ENCODE measurements around the gene CCDC83. TPM values are rescaled to one million over a fixed set of nuclear protein-coding genes. Genes with fewer than 3 reads are reported as not detected.

Gene CCDC83
- total RNA-seq, 1 donor from 2014 or later = not detected

DNA sequence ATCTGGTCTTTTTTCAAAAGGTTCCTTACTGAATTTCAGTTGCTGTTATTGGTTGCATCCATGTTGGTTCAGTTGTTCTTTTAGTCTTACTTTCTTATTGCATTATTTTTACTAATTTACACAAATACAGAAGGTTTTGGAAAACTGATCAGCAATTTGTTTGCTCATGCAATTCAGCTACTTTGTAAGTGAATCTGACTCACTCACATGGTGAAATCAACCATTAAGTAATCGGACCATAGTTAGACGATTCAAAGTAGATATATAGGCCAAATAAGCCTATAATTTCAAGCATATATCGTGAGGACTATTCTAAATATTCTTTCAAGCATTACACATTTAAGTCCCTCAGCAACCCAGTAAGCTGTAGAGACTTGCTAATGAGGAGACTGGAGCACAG, 41.7 kb downstream of the CCDC83 start:
- TF ChIP-seq CTCF (IDR thresholded peaks at IDR 0.05; ENCODE audit: insufficient read depth, low read length, severe bottlenecking) = no peak
- FAIRE-seq (no peak), DNase-seq (ENCODE audit: low read depth) (peak; percentile 60)
- no peaks in the 10 kb centered on the region for H3K36me3 ChIP-seq (ENCODE audit: control insufficient read depth, insufficient read depth, low read length)
- no peaks in the 10 kb centered on the region for H3K27me3 ChIP-seq (ENCODE audit: control insufficient read depth, insufficient read depth, low read length)
- no peak overlapping the region for H3K4me3 ChIP-seq (ENCODE audit: low read depth, low read length)

DNA sequence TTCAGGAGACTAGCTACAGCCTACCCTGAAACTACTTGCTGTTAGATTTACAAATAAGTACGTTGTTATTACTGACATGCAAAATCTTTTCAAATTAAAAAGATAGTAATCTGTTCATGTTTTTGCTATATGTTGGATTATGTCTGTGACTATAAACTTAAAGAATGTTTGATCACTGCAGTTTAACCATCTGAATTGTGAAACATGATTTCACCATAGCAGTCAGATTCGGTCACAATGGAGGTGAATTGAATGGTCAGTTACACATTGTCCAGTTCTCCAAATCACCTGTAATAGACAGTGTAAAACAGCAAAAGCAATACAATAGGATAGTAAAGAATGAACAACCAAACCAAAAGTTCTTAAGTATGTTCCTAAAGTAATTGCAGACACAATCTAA, 43.3 kb downstream of the CCDC83 start:
- no peak for TF ChIP-seq CTCF (IDR thresholded peaks at IDR 0.05; ENCODE audit: insufficient read depth, low read length, severe bottlenecking)
- DNase-seq (ENCODE audit: low read depth) = no peak
- FAIRE-seq = no peak
- Histone ChIP-seq H3K36me3 (ENCODE audit: control insufficient read depth, insufficient read depth, low read length) (no peaks in the 10 kb centered on the region), H3K27me3 (ENCODE audit: control insufficient read depth, insufficient read depth, low read length) (no peaks in the 10 kb centered on the region), H3K4me3 (ENCODE audit: low read depth, low read length) (no peak overlapping the region)

- no peaks in the 10 kb centered on the region for H3K27me3 ChIP-seq (ENCODE audit: control insufficient read depth, insufficient read depth, low read length)
- H3K36me3 ChIP-seq (ENCODE audit: control insufficient read depth, insufficient read depth, low read length) = no peaks in the 10 kb centered on the region
- DNase-seq (ENCODE audit: low read depth) (no peak), FAIRE-seq (no peak)
- H3K4me3 ChIP-seq (ENCODE audit: low read depth, low read length) = no peak overlapping the region
- no peak for TF ChIP-seq CTCF (IDR thresholded peaks at IDR 0.05; ENCODE audit: insufficient read depth, low read length, severe bottlenecking)
Measured at GRCh38 chr11:85902353-85902752, 47.2 kb downstream of the CCDC83 start.

- DNase-seq (ENCODE audit: low read depth) (no peak), FAIRE-seq (no peak)
- Histone ChIP-seq H3K27me3 (ENCODE audit: control insufficient read depth, insufficient read depth, low read length) (no peaks in the 10 kb centered on the region), H3K4me3 (ENCODE audit: low read depth, low read length) (no peak overlapping the region), H3K36me3 (ENCODE audit: control insufficient read depth, insufficient read depth, low read length) (no peaks in the 10 kb centered on the region)
- no peak for TF ChIP-seq CTCF (IDR thresholded peaks at IDR 0.05; ENCODE audit: insufficient read depth, low read length, severe bottlenecking)
Measured at GRCh38 chr11:85903406-85903805, 48.2 kb downstream of the CCDC83 start.

DNA sequence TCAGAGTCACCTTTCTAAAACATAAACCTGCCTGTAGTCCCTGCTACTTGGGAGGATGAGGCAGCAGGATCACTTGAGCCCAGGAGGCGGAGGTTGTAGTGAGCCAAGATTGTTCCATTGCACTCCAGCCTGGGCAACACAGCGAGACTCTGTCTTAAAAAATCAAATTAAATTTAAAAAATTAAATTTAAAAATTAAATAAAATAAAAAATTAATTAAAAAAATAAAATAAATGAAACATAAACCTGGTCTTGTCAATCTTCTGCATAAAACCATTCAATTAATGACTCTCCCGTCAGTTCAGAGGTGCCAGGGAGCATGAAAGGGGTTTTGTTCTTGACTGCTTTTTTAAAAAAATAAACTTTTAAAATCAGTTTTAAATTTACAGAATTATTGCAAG, 48.6 kb downstream of the CCDC83 start:
- no peaks in the 10 kb centered on the region for H3K27me3 ChIP-seq (ENCODE audit: control insufficient read depth, insufficient read depth, low read length)
- DNase-seq (ENCODE audit: low read depth) (no peak), FAIRE-seq (no peak)
- TF ChIP-seq CTCF (IDR thresholded peaks at IDR 0.05; ENCODE audit: insufficient read depth, low read length, severe bottlenecking) = no peak
- no peaks in the 10 kb centered on the region for H3K36me3 ChIP-seq (ENCODE audit: control insufficient read depth, insufficient read depth, low read length)
- H3K4me3 ChIP-seq (ENCODE audit: low read depth, low read length) = no peak overlapping the region

- no peaks in the 10 kb centered on the region for H3K27me3 ChIP-seq (ENCODE audit: control insufficient read depth, insufficient read depth, low read length)
- H3K4me3 ChIP-seq (ENCODE audit: low read depth, low read length) = no peak overlapping the region
- H3K36me3 ChIP-seq (ENCODE audit: control insufficient read depth, insufficient read depth, low read length) = no peaks in the 10 kb centered on the region
- no peak for FAIRE-seq
- no peak for DNase-seq (ENCODE audit: low read depth)
- no peak for TF ChIP-seq CTCF (IDR thresholded peaks at IDR 0.05; ENCODE audit: insufficient read depth, low read length, severe bottlenecking)
Measured at GRCh38 chr11:85912414-85912813, 57.2 kb downstream of the CCDC83 start.
